GM18909 (cell line): ENCODE measurements around the gene CNTNAP2.

Experiments used
- ATAC-seq: cut with Tn5 transposase; IDR thresholded peaks from one replicate; pipeline ENCODE4 v1.9.1; 2021; ENCODE audit warnings: mild to moderate bottlenecking; ENCODE audit not compliant: unreplicated experiment, poor library complexity

The CNTNAP2 gene

GRCh38 chr7:146728611-146729010 lies 612.0 kb downstream of the CNTNAP2 start:
- ATAC-seq, result no peak

GRCh38 chr7:146731185-146731584 lies 614.6 kb downstream of the CNTNAP2 start:
- no peak for ATAC-seq

GRCh38 chr7:146735992-146736391 lies 619.4 kb downstream of the CNTNAP2 start:
- ATAC-seq, result no peak

- ATAC-seq, result no peak
Observed at GRCh38 chr7:146736446-146737190, 620.0 kb downstream of the CNTNAP2 start.

- ATAC-seq, result no peak
Observed at GRCh38 chr7:146740039-146740438, 623.4 kb downstream of the CNTNAP2 start.

- ATAC-seq, result no peak
Observed at GRCh38 chr7:146741911-146742310, 625.3 kb downstream of the CNTNAP2 start.

- no peak for ATAC-seq
Observed at GRCh38 chr7:146754385-146754784, 637.8 kb downstream of the CNTNAP2 start.

GRCh38 chr7:146755585-146755984 lies 639.0 kb downstream of the CNTNAP2 start:
- ATAC-seq, result no peak

GRCh38 chr7:146764458-146764857 lies 647.9 kb downstream of the CNTNAP2 start:
- no peak for ATAC-seq

- no peak for ATAC-seq
Observed at GRCh38 chr7:146768957-146769356, 652.4 kb downstream of the CNTNAP2 start.

- ATAC-seq, result no peak
Observed at GRCh38 chr7:146772601-146773000, 656.0 kb downstream of the CNTNAP2 start.

- no peak for ATAC-seq
Observed at GRCh38 chr7:146773506-146773905, 656.9 kb downstream of the CNTNAP2 start.

- no peak for ATAC-seq
Observed at GRCh38 chr7:146781352-146782116, 664.9 kb downstream of the CNTNAP2 start.

- no peak for ATAC-seq
Observed at GRCh38 chr7:146787266-146787665, 670.7 kb downstream of the CNTNAP2 start.

GRCh38 chr7:146788008-146788407 lies 671.4 kb downstream of the CNTNAP2 start:
- ATAC-seq, result no peak

GRCh38 chr7:146791344-146792285 lies 675.0 kb downstream of the CNTNAP2 start:
- ATAC-seq, result no peak

GRCh38 chr7:146804620-146805019 lies 688.0 kb downstream of the CNTNAP2 start:
- ATAC-seq, result no peak

GRCh38 chr7:146805082-146805481 lies 688.5 kb downstream of the CNTNAP2 start:
- ATAC-seq, result no peak

- ATAC-seq, result no peak
Observed at GRCh38 chr7:146826329-146826728, 709.7 kb downstream of the CNTNAP2 start.

GRCh38 chr7:146830686-146831085 lies 714.1 kb downstream of the CNTNAP2 start:
- no peak for ATAC-seq

GRCh38 chr7:146831875-146832274 lies 715.3 kb downstream of the CNTNAP2 start:
- no peak for ATAC-seq
